ENCODE measurements around the gene NEURL1B.

Gene NEURL1B

DNA sequence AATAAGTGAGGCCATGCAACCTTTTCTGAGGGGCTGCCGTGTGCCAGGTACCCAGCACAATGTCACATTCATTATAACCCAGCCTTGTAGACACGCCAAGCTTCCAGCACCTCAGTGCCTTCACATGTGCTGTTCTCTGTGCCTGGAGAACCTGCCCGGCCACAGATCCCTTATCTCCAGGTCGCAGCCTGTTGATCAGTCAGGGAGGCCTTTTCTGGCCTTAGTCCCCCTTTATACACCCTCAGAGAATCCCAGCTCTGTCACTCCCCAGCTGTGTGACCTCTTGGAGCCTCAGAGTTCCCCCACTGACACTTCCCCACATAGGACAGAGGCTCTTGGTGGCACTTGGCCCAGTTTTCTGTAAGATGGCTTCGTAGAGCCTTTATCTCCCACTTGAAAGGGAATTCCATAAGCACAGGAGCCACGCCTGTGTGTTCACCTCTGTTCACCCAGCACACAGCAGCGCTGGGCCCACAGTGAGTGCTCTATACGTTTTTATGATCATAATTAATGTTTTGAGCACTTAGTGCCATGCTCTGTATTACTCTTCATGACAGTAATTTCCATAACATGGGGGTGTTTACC is 38.7 kb downstream of the NEURL1B start:
- Histone ChIP-seq H3K4me2 (no peak overlapping the region), H3K4me3 (IDR thresholded peaks at IDR 0.05; ENCODE audit: insufficient read depth, low read depth, low read length) (no peak overlapping the region), H3K4me1 (ENCODE audit: low read depth, poor library complexity, severe bottlenecking) (no peaks in the 10 kb centered on the region), H3K27ac (no peak overlapping the region), H3K27me3 (ENCODE audit: insufficient read depth, low read depth) (no peaks in the 10 kb centered on the region), H4K20me1 (ENCODE audit: insufficient read depth) (no peaks in the 10 kb centered on the region), H2AFZ (ENCODE audit: low read depth) (no peak overlapping the region), H3K36me3 (ENCODE audit: insufficient read depth) (no peaks in the 10 kb centered on the region), H3K9ac (no peak overlapping the region), H3K79me2 (ENCODE audit: insufficient read depth, low read depth) (no peaks in the 10 kb centered on the region)
- TF ChIP-seq, protein P1, sequence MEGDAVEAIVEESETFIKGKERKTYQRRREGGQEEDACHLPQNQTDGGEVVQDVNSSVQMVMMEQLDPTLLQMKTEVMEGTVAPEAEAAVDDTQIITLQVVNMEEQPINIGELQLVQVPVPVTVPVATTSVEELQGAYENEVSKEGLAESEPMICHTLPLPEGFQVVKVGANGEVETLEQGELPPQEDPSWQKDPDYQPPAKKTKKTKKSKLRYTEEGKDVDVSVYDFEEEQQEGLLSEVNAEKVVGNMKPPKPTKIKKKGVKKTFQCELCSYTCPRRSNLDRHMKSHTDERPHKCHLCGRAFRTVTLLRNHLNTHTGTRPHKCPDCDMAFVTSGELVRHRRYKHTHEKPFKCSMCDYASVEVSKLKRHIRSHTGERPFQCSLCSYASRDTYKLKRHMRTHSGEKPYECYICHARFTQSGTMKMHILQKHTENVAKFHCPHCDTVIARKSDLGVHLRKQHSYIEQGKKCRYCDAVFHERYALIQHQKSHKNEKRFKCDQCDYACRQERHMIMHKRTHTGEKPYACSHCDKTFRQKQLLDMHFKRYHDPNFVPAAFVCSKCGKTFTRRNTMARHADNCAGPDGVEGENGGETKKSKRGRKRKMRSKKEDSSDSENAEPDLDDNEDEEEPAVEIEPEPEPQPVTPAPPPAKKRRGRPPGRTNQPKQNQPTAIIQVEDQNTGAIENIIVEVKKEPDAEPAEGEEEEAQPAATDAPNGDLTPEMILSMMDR (conservative IDR thresholded peaks at IDR 0.05; ENCODE audit: low read depth, low read length) = no peak

DNA sequence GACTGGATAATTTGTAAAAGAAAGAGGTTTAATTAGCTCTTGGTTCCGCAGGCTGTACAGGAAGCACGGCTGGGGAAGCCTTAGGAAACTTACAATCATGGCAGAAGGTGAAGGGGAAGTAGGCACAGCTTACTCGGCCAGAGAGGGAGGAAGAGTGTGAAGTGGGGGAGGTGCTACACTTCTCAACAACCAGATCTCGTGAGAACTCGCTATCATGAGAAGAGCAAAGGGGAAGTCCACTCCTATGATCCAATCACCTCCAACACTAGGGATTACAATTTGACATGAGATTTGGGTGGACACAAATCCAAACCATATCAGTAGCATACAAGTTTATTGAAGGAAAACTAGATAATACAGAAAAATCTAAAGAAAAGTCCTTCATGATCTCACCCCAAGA is 39.9 kb downstream of the NEURL1B start:
- Histone ChIP-seq H2AFZ (ENCODE audit: low read depth) (no peak overlapping the region), H3K27me3 (ENCODE audit: insufficient read depth, low read depth) (no peaks in the 10 kb centered on the region), H3K9ac (no peak overlapping the region), H3K4me2 (no peak overlapping the region), H3K4me1 (ENCODE audit: low read depth, poor library complexity, severe bottlenecking) (no peaks in the 10 kb centered on the region), H3K79me2 (ENCODE audit: insufficient read depth, low read depth) (no peaks in the 10 kb centered on the region), H3K36me3 (ENCODE audit: insufficient read depth) (no peaks in the 10 kb centered on the region), H4K20me1 (ENCODE audit: insufficient read depth) (no peaks in the 10 kb centered on the region), H3K27ac (no peak overlapping the region), H3K4me3 (IDR thresholded peaks at IDR 0.05; ENCODE audit: insufficient read depth, low read depth, low read length) (no peak overlapping the region)
- TF ChIP-seq, protein P1 (conservative IDR thresholded peaks at IDR 0.05; ENCODE audit: low read depth, low read length) = no peak

DNA sequence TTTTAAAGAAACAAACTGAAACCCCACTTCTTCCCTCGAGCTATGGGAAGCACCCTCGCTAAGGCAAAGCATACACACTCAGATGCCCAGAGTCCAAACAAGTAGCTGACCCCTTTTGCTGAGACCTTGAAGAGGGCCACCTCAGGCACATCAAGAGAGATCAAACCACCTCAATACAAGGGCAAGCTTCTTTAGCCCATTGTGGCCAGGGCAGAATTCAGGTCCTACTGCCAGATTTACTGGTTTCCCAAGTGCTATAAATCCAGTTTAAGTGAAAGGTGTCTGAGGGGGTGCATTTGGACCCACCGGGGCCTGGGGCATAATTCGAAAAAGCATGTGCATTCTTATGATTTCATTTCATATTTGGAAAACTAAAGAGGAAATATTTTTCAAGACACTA is 40.4 kb downstream of the NEURL1B start:
- no peak overlapping the region for H3K9ac ChIP-seq
- TF ChIP-seq, protein P1 (conservative IDR thresholded peaks at IDR 0.05; ENCODE audit: low read depth, low read length) = no peak
- H3K4me3 ChIP-seq (IDR thresholded peaks at IDR 0.05; ENCODE audit: insufficient read depth, low read depth, low read length) = no peak overlapping the region
- H3K36me3 ChIP-seq (ENCODE audit: insufficient read depth) = no peaks in the 10 kb centered on the region
- H3K27me3 ChIP-seq (ENCODE audit: insufficient read depth, low read depth) = no peaks in the 10 kb centered on the region
- no peaks in the 10 kb centered on the region for H4K20me1 ChIP-seq (ENCODE audit: insufficient read depth)
- H3K4me2 ChIP-seq = no peak overlapping the region
- H2AFZ ChIP-seq (ENCODE audit: low read depth) = no peak overlapping the region
- no peak overlapping the region for H3K27ac ChIP-seq
- no peaks in the 10 kb centered on the region for H3K4me1 ChIP-seq (ENCODE audit: low read depth, poor library complexity, severe bottlenecking)
- no peaks in the 10 kb centered on the region for H3K79me2 ChIP-seq (ENCODE audit: insufficient read depth, low read depth)

DNA sequence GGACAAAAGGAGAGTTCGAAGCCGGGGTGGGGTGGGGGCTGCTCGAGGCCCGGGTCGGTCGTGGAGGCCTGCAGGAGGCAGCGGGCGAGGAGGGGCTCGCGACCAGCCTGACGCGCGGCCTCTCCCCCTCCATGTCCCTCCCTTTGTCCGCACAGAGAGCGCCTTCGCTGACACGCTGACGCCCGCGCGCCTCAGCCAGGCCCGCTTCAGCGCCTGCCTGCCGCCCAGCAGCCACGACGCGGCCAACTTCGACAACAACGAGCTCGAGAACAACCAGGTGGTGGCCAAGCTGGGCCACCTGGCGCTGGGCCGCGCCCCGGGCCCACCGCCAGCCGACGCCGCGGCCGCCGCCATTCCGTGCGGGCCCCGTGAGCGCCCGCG is 42.2 kb downstream of the NEURL1B start:
- Histone ChIP-seq H2AFZ (ENCODE audit: low read depth) (no peak overlapping the region), H3K27me3 (ENCODE audit: insufficient read depth, low read depth) (no peaks in the 10 kb centered on the region), H3K27ac (no peak overlapping the region), H3K79me2 (ENCODE audit: insufficient read depth, low read depth) (no peaks in the 10 kb centered on the region), H4K20me1 (ENCODE audit: insufficient read depth) (no peaks in the 10 kb centered on the region), H3K36me3 (ENCODE audit: insufficient read depth) (no peaks in the 10 kb centered on the region), H3K4me2 (no peak overlapping the region), H3K9ac (no peak overlapping the region), H3K4me1 (ENCODE audit: low read depth, poor library complexity, severe bottlenecking) (no peaks in the 10 kb centered on the region), H3K4me3 (IDR thresholded peaks at IDR 0.05; ENCODE audit: insufficient read depth, low read depth, low read length) (no peak overlapping the region)
- TF ChIP-seq, protein P1 (conservative IDR thresholded peaks at IDR 0.05; ENCODE audit: low read depth, low read length) = no peak

Data from KMS-11 (cell line).